ENCODE data around the gene ABHD14A.
"Not testable (repeated sequence)": the region's sequence is repeated elsewhere in the genome, so short reads cannot be mapped to it uniquely, and the experiment has no call there.

ABHD14A gene

GRCh38 chr3:51974963-51975851 is at the start of gene ABHD14A:
Gene ABHD14A, plus strand, starts transcription at chr3:51975064. Its CDS starts 72 bp downstream, at chr3:51975136.
- peak; percentile 74 for DNase-seq (ENCODE audit: low read depth)

- DNase-seq (ENCODE audit: low read depth): no peak
Measured at GRCh38 chr3:51927061-51927977, 47.5 kb upstream of the ABHD14A start.

GRCh38 chr3:51928438-51928837 is 46.4 kb upstream of the ABHD14A start:
- no peak for DNase-seq (ENCODE audit: low read depth)

- not testable (repeated sequence) for DNase-seq (ENCODE audit: low read depth)
Measured at GRCh38 chr3:51928981-51929380, 45.9 kb upstream of the ABHD14A start.

- no peak for DNase-seq (ENCODE audit: low read depth)
Measured at GRCh38 chr3:51929420-51930003, 45.4 kb upstream of the ABHD14A start.

GRCh38 chr3:51930439-51930838 is 44.4 kb upstream of the ABHD14A start:
- no peak for DNase-seq (ENCODE audit: low read depth)

GRCh38 chr3:51931756-51932155 is 43.1 kb upstream of the ABHD14A start:
- DNase-seq (ENCODE audit: low read depth): no peak

GRCh38 chr3:51932471-51933370 is 42.1 kb upstream of the ABHD14A start:
- DNase-seq (ENCODE audit: low read depth): no peak

GRCh38 chr3:51933471-51934138 is 41.3 kb upstream of the ABHD14A start:
- no peak for DNase-seq (ENCODE audit: low read depth)

GRCh38 chr3:51934139-51934850 is 40.6 kb upstream of the ABHD14A start:
- DNase-seq (ENCODE audit: low read depth): no peak

- DNase-seq (ENCODE audit: low read depth): no peak
Measured at GRCh38 chr3:51934991-51935885, 39.6 kb upstream of the ABHD14A start.

- no peak for DNase-seq (ENCODE audit: low read depth)
Measured at GRCh38 chr3:51935886-51936755, 38.7 kb upstream of the ABHD14A start.

- no peak for DNase-seq (ENCODE audit: low read depth)
Measured at GRCh38 chr3:51937014-51937413, 37.9 kb upstream of the ABHD14A start.

GRCh38 chr3:51937611-51938450 is 37.0 kb upstream of the ABHD14A start:
- DNase-seq (ENCODE audit: low read depth): no peak

GRCh38 chr3:51938780-51939425 is 36.0 kb upstream of the ABHD14A start:
- DNase-seq (ENCODE audit: low read depth): no peak

GRCh38 chr3:51940648-51941462 is 34.0 kb upstream of the ABHD14A start:
- no peak for DNase-seq (ENCODE audit: low read depth)

Data from T-helper 22 cell (primary cell).